CD4-positive, alpha-beta T cell treated with Interleukin-12 subunit alpha and Interleukin-12 subunit beta, for 1 hour (primary cell): ENCODE measurements around the gene RTL3.

Experiments used
- DNase-seq: peaks from one replicate; pipeline ENCODE4 v3.0.0-alpha.2; 2020

RTL3 gene

DNA sequence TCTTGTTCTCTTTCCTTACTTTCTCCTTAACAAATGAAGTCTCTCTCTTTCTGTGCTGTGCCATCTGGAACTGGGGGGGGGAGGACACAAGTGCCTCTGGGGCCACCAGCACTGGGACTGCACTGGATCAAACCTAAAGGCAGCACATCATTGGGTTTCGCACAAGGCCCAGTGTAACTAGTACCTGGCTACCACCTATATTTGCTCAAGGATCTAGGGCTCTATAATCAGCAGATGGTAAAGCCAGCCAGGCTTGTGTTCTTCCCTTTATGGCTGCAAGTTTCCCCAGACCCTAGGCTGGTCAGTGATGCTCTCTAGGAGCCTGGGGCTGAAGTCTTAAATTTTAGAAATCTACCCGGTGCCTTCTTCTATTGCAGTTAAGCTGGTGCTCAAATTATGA is 40.1 kb downstream of the RTL3 start:
- DNase-seq: no peak

DNA sequence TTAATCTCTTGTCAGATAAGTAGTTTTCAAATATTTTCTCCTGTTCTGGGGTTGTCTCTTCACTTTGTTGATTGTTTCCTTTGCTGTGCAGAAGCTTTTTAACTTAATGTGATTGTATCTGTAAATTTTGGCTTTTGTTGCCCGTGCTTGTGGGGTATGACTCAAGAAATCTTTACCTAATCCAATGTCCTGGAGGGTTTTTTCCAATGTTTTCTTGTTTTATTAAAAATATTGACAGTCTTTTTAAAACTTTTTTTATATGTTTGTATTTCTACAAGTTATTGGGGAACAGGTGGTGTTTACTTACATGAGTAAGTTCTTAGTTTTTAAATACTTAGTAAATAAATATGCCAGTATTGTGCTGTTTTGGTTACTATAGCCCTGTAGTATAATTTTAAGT is 44.9 kb downstream of the RTL3 start:
- DNase-seq: no peak
